Astrocyte (in vitro differentiated cells and primary cell): ENCODE results near the gene NTSR1. TPM values are rescaled to one million over a fixed set of nuclear protein-coding genes. Genes with fewer than 3 reads are reported as not detected.

Source experiments
- DNase-seq: peaks from one replicate; pipeline ENCODE4 v3.0.0-alpha.2; 2010; ENCODE audit warnings: low read depth
- FAIRE-seq: peaks from 2 replicates; lab custom pipeline; 2011; peaks lifted over from hg19 to GRCh38; lab: Jason Lieb, UNC
- H2AFZ ChIP-seq: 2 replicates; pipeline ENCODE4 v1.6.0; 2012; ENCODE audit warnings: low read depth, low read length, inconsistent platforms
- H3K27ac ChIP-seq: 2 replicates; pipeline ENCODE4 v1.5.1; 2011; ENCODE audit warnings: low read depth, low read length, inconsistent platforms
- H3K27me3 ChIP-seq: 2 replicates; pipeline ENCODE4 v1.6.0; 2011; ENCODE audit warnings: low read length, inconsistent platforms; ENCODE audit not compliant: insufficient read depth
- H3K36me3 ChIP-seq: 2 replicates; pipeline ENCODE4 v1.5.1; 2011; ENCODE audit warnings: low read length, inconsistent platforms; ENCODE audit not compliant: insufficient read depth
- H3K4me1 ChIP-seq: 2 replicates; pipeline ENCODE4 v1.5.1; 2011; ENCODE audit warnings: low read length, inconsistent platforms; ENCODE audit not compliant: insufficient read depth
- H3K4me2 ChIP-seq: 2 replicates; pipeline ENCODE4 v1.6.0; 2012; ENCODE audit warnings: low read length, inconsistent platforms
- H3K4me3 ChIP-seq: 2 replicates; pipeline ENCODE4 v1.5.1; 2011; ENCODE audit warnings: low read depth, mild to moderate bottlenecking, low read length, inconsistent platforms; ENCODE audit not compliant: insufficient read depth
- H3K79me2 ChIP-seq: 2 replicates; pipeline ENCODE4 v1.6.0; 2012; ENCODE audit warnings: mild to moderate bottlenecking, low read length, inconsistent platforms; ENCODE audit not compliant: insufficient read depth
- H3K9ac ChIP-seq: 2 replicates; pipeline ENCODE4 v1.6.0; 2012; ENCODE audit warnings: mild to moderate bottlenecking, low read length, inconsistent platforms
- H3K9me3 ChIP-seq: 2 replicates; pipeline ENCODE4 v1.5.1; 2012; ENCODE audit warnings: low read depth, mild to moderate bottlenecking, low read length, inconsistent platforms; ENCODE audit not compliant: insufficient read depth
- H4K20me1 ChIP-seq: 2 replicates; pipeline ENCODE4 v1.6.0; 2012; ENCODE audit warnings: low read length, inconsistent platforms; ENCODE audit not compliant: insufficient read depth
- H3K27ac Mint-ChIP-seq: one replicate; pipeline ENCODE4 v1.8.0; 2021; ENCODE audit warnings: mild to moderate bottlenecking, mixed read lengths; ENCODE audit not compliant: unreplicated experiment
- H3K27me3 Mint-ChIP-seq: one replicate; pipeline ENCODE4 v1.8.0; 2021; ENCODE audit warnings: low read depth, mixed read lengths; ENCODE audit not compliant: unreplicated experiment
- H3K36me3 Mint-ChIP-seq: one replicate; pipeline ENCODE4 v1.8.0; 2021; ENCODE audit warnings: low read depth, mixed read lengths; ENCODE audit not compliant: unreplicated experiment
- H3K4me1 Mint-ChIP-seq: one replicate; pipeline ENCODE4 v1.8.0; 2021; ENCODE audit warnings: low read depth, mixed read lengths; ENCODE audit not compliant: unreplicated experiment
- H3K4me3 Mint-ChIP-seq: one replicate; pipeline ENCODE4 v1.8.0; 2021; ENCODE audit warnings: mild to moderate bottlenecking, moderate library complexity, mixed read lengths; ENCODE audit not compliant: unreplicated experiment
- H3K9me3 Mint-ChIP-seq: one replicate; pipeline ENCODE4 v1.8.0; 2021; ENCODE audit warnings: mild to moderate bottlenecking, mixed read lengths; ENCODE audit not compliant: unreplicated experiment
- EZH2 ChIP-seq: IDR thresholded peaks from 2 replicates; pipeline ENCODE4 v1.6.1; 2012; ENCODE audit warnings: mild to moderate bottlenecking, low read length, inconsistent platforms; ENCODE audit not compliant: insufficient read depth
- total RNA-seq: library from RNA; stranded (reverse); gene quantifications from 2 replicates; pipeline ENCODE4 v1.2.1, GENCODE V29; 2021
- TF ChIP-seq, protein P1 (sequence below): IDR thresholded peaks from 2 replicates; pipeline ENCODE4 v1.5.1; 2011; ENCODE audit warnings: low read depth, mild to moderate bottlenecking, inconsistent platforms, low read length, moderate library complexity; ENCODE audit not compliant: insufficient read depth

The NTSR1 gene
- total RNA-seq, 1 donor from 2014 or later: 0.16 TPM

- no peak overlapping the region for H3K9ac ChIP-seq
- TF ChIP-seq, protein P1, sequence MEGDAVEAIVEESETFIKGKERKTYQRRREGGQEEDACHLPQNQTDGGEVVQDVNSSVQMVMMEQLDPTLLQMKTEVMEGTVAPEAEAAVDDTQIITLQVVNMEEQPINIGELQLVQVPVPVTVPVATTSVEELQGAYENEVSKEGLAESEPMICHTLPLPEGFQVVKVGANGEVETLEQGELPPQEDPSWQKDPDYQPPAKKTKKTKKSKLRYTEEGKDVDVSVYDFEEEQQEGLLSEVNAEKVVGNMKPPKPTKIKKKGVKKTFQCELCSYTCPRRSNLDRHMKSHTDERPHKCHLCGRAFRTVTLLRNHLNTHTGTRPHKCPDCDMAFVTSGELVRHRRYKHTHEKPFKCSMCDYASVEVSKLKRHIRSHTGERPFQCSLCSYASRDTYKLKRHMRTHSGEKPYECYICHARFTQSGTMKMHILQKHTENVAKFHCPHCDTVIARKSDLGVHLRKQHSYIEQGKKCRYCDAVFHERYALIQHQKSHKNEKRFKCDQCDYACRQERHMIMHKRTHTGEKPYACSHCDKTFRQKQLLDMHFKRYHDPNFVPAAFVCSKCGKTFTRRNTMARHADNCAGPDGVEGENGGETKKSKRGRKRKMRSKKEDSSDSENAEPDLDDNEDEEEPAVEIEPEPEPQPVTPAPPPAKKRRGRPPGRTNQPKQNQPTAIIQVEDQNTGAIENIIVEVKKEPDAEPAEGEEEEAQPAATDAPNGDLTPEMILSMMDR: no peak
- no peak for TF ChIP-seq EZH2
- H3K27ac ChIP-seq: no peak overlapping the region
- Mint-ChIP-seq H3K36me3 (no peaks in the 10 kb centered on the region), H3K27ac (no peak overlapping the region), H3K9me3 (no peaks in the 10 kb centered on the region), H3K4me1 (no peaks in the 10 kb centered on the region), H3K4me3 (no peak overlapping the region), H3K27me3 (peaks cover 31% of the 10 kb centered on the region)
- no peaks in the 10 kb centered on the region for H3K36me3 ChIP-seq
- peaks cover 11% of the 10 kb centered on the region for H3K27me3 ChIP-seq
- H3K4me3 ChIP-seq: no peak overlapping the region
- FAIRE-seq (no peak), DNase-seq (no peak)
- H4K20me1 ChIP-seq: no peaks in the 10 kb centered on the region
- H3K4me1 ChIP-seq: peaks cover 10% of the 10 kb centered on the region
- H3K79me2 ChIP-seq: no peaks in the 10 kb centered on the region
- H3K4me2 ChIP-seq: no peak overlapping the region
- no peak overlapping the region for H2AFZ ChIP-seq
- no peaks in the 10 kb centered on the region for H3K9me3 ChIP-seq
Measured at GRCh38 chr20:62776035-62776691, 67.5 kb downstream of the NTSR1 start.

DNA sequence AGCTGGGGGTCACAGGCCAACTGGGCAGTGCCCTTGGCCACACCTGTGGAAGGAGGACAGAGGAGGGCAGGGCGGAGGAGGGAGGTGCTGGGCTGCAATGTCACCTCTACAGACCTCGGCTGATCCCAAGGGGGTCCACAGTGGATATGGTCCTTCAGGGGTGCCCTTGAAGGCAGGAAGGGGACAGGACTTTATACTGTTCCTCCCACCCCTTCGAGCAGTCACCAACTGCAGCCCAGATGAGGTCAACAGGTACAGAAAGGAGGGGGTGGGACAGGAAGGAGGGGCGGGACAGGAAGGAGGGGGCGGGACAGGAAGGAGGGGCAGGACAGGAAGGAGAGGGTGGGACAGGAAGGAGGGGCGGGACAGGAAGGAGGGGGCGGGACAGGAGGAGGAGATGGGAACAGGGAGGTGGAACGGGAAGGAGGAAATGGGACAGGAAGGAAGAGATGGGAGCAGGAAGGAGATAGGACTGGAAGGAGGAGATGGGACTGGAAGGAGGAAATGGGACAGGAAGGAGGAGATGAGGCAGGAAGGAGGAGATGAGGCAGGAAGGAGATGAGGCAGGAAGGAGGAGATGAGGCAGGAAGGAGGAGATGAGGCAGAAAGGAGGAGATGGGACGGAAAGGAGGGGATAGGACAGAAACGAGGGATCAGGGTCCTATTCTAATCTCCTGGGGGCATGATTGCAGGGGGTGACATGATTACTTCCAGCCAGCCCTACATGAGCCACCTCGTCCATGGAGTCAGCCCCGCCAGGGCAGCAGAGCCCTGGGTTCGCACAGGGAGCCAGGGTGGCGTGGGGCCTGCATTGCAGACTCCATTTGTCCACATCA lies 68.3 kb downstream of the NTSR1 start:
- Mint-ChIP-seq H3K36me3 (no peaks in the 10 kb centered on the region), H3K27me3 (peaks cover 31% of the 10 kb centered on the region), H3K9me3 (no peaks in the 10 kb centered on the region), H3K4me1 (no peaks in the 10 kb centered on the region), H3K4me3 (no peak overlapping the region), H3K27ac (no peak overlapping the region)
- H2AFZ ChIP-seq: no peak overlapping the region
- FAIRE-seq: no peak
- no peak overlapping the region for H3K4me3 ChIP-seq
- H3K9me3 ChIP-seq: no peaks in the 10 kb centered on the region
- no peak overlapping the region for H3K9ac ChIP-seq
- DNase-seq: no peak
- peaks cover 10% of the 10 kb centered on the region for H3K4me1 ChIP-seq
- no peak overlapping the region for H3K27ac ChIP-seq
- no peaks in the 10 kb centered on the region for H3K79me2 ChIP-seq
- no peaks in the 10 kb centered on the region for H4K20me1 ChIP-seq
- no peaks in the 10 kb centered on the region for H3K36me3 ChIP-seq
- no peak overlapping the region for H3K4me2 ChIP-seq
- no peak for TF ChIP-seq EZH2
- peaks cover 6% of the 10 kb centered on the region for H3K27me3 ChIP-seq

- H3K4me2 ChIP-seq: no peak overlapping the region
- Mint-ChIP-seq H3K4me3 (no peak overlapping the region), H3K4me1 (peaks cover 1% of the 10 kb centered on the region), H3K27me3 (peaks cover 32% of the 10 kb centered on the region), H3K9me3 (no peaks in the 10 kb centered on the region), H3K27ac (no peak overlapping the region), H3K36me3 (no peaks in the 10 kb centered on the region)
- FAIRE-seq (no peak), DNase-seq (no peak)
- no peak overlapping the region for H2AFZ ChIP-seq
- peaks cover 10% of the 10 kb centered on the region for H3K4me1 ChIP-seq
- H3K27ac ChIP-seq: no peak overlapping the region
- H3K36me3 ChIP-seq: no peaks in the 10 kb centered on the region
- H3K9ac ChIP-seq: no peak overlapping the region
- no peaks in the 10 kb centered on the region for H4K20me1 ChIP-seq
- H3K79me2 ChIP-seq: no peaks in the 10 kb centered on the region
- no peak overlapping the region for H3K4me3 ChIP-seq
- TF ChIP-seq, protein P1: no peak
- no peak for TF ChIP-seq EZH2
- peaks cover 6% of the 10 kb centered on the region for H3K27me3 ChIP-seq
- no peaks in the 10 kb centered on the region for H3K9me3 ChIP-seq
Measured at GRCh38 chr20:62777528-62777830, 68.8 kb downstream of the NTSR1 start.
